Endodermal cell (in vitro differentiated cells): Measurements from ENCODE around the gene KBTBD12. TPM values are rescaled to one million over a fixed set of nuclear protein-coding genes. Genes with fewer than 3 reads are reported as not detected.

ENCODE experiments used
- DNase-seq: peaks from one replicate; pipeline ENCODE4 v3.0.0-alpha.2; 2017
- H3K27ac ChIP-seq: 2 replicates; pipeline ENCODE4 v1.5.1; 2013; ENCODE audit warnings: mild to moderate bottlenecking, low read depth, low read length, moderate library complexity
- H3K27me3 ChIP-seq: 2 replicates; pipeline ENCODE4 v1.6.1; 2013; ENCODE audit warnings: mild to moderate bottlenecking, low read length, moderate library complexity; ENCODE audit not compliant: insufficient read depth, control insufficient read depth, poor library complexity, severe bottlenecking
- H3K36me3 ChIP-seq: 2 replicates; pipeline ENCODE4 v1.7.0; 2013; ENCODE audit warnings: mild to moderate bottlenecking, low read length, moderate library complexity; ENCODE audit not compliant: control insufficient read depth, insufficient read depth
- H3K4me1 ChIP-seq: one replicate; pipeline ENCODE4 v1.7.0; 2013; ENCODE audit warnings: low read length; ENCODE audit not compliant: control insufficient read depth, insufficient read depth
- H3K4me3 ChIP-seq: 2 replicates; pipeline ENCODE4 v1.5.1; 2013; ENCODE audit warnings: mild to moderate bottlenecking, low read length, moderate library complexity
- H3K9ac ChIP-seq: 2 replicates; pipeline ENCODE4 v1.6.1; 2013; ENCODE audit warnings: mild to moderate bottlenecking, low read length, moderate library complexity; ENCODE audit not compliant: poor library complexity, severe bottlenecking; ENCODE audit errors: extremely low read depth
- H3K9me3 ChIP-seq: 2 replicates; pipeline ENCODE4 v1.6.1; 2013; ENCODE audit warnings: mild to moderate bottlenecking, low read length, moderate library complexity; ENCODE audit not compliant: control insufficient read depth
- H3K27ac Mint-ChIP-seq: 2 replicates; pipeline ENCODE4 v1.8.0; 2020; ENCODE audit warnings: mixed read lengths
- H3K27me3 Mint-ChIP-seq: 2 replicates; pipeline ENCODE4 v1.8.0; 2021; ENCODE audit warnings: mild to moderate bottlenecking, mixed read lengths; ENCODE audit not compliant: insufficient read depth
- H3K36me3 Mint-ChIP-seq: 2 replicates; pipeline ENCODE4 v1.8.0; 2020; ENCODE audit warnings: low read depth, mixed read lengths
- H3K4me1 Mint-ChIP-seq: 2 replicates; pipeline ENCODE4 v1.8.0; 2020; ENCODE audit warnings: mixed read lengths
- H3K4me3 Mint-ChIP-seq: 2 replicates; pipeline ENCODE4 v1.8.0; 2020; ENCODE audit warnings: mild to moderate bottlenecking, moderate library complexity, mixed read lengths
- H3K9me3 Mint-ChIP-seq: 2 replicates; pipeline ENCODE4 v1.8.0; 2020; ENCODE audit warnings: mild to moderate bottlenecking, mixed read lengths
- CTCF ChIP-seq: fragments of 200-600 bp; sonication (generic); conservative IDR thresholded peaks from 2 replicates; pipeline ENCODE4 v1.5.0; 2021; ENCODE audit warnings: antibody characterized with exemption, mild to moderate bottlenecking
- WGBS, 2 experiments: methylation state at CpG; one replicate each; pipeline versions ENCODE4 v1.1.5 to v1.1.7; 2013; ENCODE audit warnings: missing lambda C conversion rate in 2 of 2, mixed read lengths in 1 of 2; ENCODE audit not compliant: insufficient coverage in 1 of 2, insufficient read length in 1 of 2; 5-methylcytosine and 5-hydroxymethylcytosine counted together
- total RNA-seq, 2 donors: library from RNA; stranded (reverse); fragmentation: NEBNext Ultra II Directional in 1 of 2; extraction: Animal tissue kit (Norgen Biotek cat#: 25700) in 1 of 2; gene quantifications; 2 replicates in 1 of 2; 3 replicates in 1 of 2; pipeline ENCODE4 v1.2.1, GENCODE V29; 2021

Gene KBTBD12
- total RNA-seq, 2 donors from 2014 or later = 0.24 to 0.42 TPM

GRCh38 chr3:127987309-127987995, 72.4 kb downstream of the KBTBD12 start:
- peaks cover 1% of the 10 kb centered on the region for H3K9me3 Mint-ChIP-seq
- no peak for TF ChIP-seq CTCF
- peaks cover 15% of the 10 kb centered on the region for H3K27me3 Mint-ChIP-seq
- H3K27me3 ChIP-seq = no peaks in the 10 kb centered on the region
- H3K4me3 Mint-ChIP-seq = no peak overlapping the region
- no peaks in the 10 kb centered on the region for H3K4me1 Mint-ChIP-seq
- H3K4me3 ChIP-seq = no peak overlapping the region
- no peak overlapping the region for H3K9ac ChIP-seq
- DNase-seq = no peak
- no peaks in the 10 kb centered on the region for H3K9me3 ChIP-seq
- H3K36me3 ChIP-seq = no peaks in the 10 kb centered on the region
- no peak overlapping the region for H3K27ac ChIP-seq
- no peaks in the 10 kb centered on the region for H3K36me3 Mint-ChIP-seq
- WGBS, 2 experiments = 88 to 90% methylated on average over 3 to 7 of the region's 7 CpGs
- H3K27ac Mint-ChIP-seq = no peak overlapping the region
- H3K4me1 ChIP-seq = no peaks in the 10 kb centered on the region

DNA sequence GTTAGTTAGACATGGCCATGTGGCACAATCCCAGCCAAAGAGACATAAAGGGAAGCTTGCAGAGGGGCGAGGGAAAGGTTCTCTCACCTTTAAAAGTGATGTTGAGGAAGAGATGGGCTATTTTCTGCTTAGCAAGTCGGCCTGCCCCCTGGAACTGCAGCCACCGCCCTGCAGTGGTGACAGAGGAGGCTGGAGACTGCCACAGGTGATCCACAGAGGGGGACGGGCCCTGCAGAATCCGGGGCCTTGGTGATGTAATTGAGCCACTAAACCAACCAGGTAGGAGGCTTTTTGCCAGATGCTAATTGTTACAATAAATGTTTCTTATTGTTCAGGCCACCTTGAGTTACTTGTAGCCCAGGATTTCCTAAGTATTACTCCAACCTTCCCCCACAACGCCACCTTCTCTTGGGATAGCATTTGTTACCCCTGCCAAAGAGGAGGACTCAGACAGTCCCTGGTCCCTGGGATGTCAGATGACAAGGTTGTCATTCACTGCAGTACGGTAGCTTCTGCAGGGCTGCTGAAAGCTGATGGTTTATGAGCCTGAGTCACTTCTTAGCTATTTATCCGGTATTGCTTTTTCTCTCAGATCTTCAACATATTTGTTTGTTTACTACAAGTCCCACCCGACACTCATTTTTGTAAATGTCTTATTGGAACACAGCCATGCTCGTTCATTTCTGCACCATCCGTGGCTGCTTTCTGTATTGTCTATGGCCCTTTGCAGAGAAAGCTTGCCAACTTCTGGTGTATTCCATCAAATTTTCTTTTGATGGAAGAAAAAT, 73.9 kb downstream of the KBTBD12 start:
- no peak overlapping the region for H3K4me3 ChIP-seq
- H3K9ac ChIP-seq = no peak overlapping the region
- TF ChIP-seq CTCF = no peak
- Mint-ChIP-seq H3K27ac (no peak overlapping the region), H3K4me1 (no peaks in the 10 kb centered on the region), H3K9me3 (no peaks in the 10 kb centered on the region), H3K4me3 (no peak overlapping the region), H3K27me3 (peaks cover 20% of the 10 kb centered on the region), H3K36me3 (no peaks in the 10 kb centered on the region)
- no peak overlapping the region for H3K27ac ChIP-seq
- H3K36me3 ChIP-seq = no peaks in the 10 kb centered on the region
- H3K4me1 ChIP-seq = no peaks in the 10 kb centered on the region
- H3K9me3 ChIP-seq = no peaks in the 10 kb centered on the region
- no peaks in the 10 kb centered on the region for H3K27me3 ChIP-seq
- whole genome bisulfite sequencing, 2 experiments = 88 to 90% methylated on average over 9 to 11 of the region's 11 CpGs
- DNase-seq = no peak

- Histone ChIP-seq H3K9ac (no peak overlapping the region), H3K9me3 (no peaks in the 10 kb centered on the region), H3K4me1 (no peaks in the 10 kb centered on the region), H3K27me3 (no peaks in the 10 kb centered on the region), H3K4me3 (no peak overlapping the region), H3K36me3 (no peaks in the 10 kb centered on the region), H3K27ac (no peak overlapping the region)
- WGBS, 2 experiments = 96% methylated on average over 10 to 17 of the region's 17 CpGs
- TF ChIP-seq CTCF = no peak
- no peak overlapping the region for H3K27ac Mint-ChIP-seq
- DNase-seq = no peak
- H3K9me3 Mint-ChIP-seq = no peaks in the 10 kb centered on the region
- H3K36me3 Mint-ChIP-seq = no peaks in the 10 kb centered on the region
- H3K27me3 Mint-ChIP-seq = peaks cover 20% of the 10 kb centered on the region
- H3K4me1 Mint-ChIP-seq = no peaks in the 10 kb centered on the region
- H3K4me3 Mint-ChIP-seq = no peak overlapping the region
These were observed 75.0 kb downstream of the KBTBD12 start for GRCh38 chr3:127990051-127990450.
